ENCODE data around the gene MRPL23.

Gene MRPL23

DNA sequence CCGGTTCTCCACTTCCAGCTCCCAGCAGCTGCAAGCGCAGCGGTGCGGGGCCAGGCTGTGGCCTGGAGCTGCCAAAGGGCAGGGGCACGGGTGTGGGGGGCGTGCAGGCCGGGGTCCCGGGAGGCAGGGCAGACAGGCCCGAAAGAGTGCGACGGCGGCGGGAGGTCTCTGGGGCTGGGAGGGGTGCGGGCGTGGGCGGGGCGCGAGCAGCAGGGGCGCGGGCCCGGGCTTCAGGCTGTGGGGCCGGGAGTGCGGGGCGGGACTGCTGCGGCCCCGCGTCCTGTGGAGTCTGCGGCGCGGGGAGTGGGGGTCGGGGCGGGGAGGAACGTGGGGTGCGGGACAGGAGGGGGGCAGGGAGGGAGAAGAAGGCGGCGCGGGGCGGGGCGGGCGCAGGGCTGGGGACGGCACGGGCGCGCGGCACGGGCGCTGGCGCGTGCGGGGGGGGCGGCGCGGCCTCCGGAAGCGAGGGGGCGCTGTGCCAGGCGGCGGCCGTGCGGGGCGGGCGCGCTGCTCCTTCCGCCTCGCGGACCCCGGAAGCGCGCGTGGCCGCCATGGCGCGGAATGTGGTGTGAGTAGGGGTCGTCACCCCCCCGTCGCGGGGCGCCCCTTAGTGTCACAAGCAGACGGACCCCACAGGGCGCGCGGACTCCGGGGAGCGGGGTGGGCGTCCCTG, at the start of gene MRPL23:
TSS of gene MRPL23 (plus strand) at position 521 of the 673 bp plus-strand sequence. CDS start at position 552, 31 bp downstream.
- no peak for DNase-seq (ENCODE audit: low read depth)

DNA sequence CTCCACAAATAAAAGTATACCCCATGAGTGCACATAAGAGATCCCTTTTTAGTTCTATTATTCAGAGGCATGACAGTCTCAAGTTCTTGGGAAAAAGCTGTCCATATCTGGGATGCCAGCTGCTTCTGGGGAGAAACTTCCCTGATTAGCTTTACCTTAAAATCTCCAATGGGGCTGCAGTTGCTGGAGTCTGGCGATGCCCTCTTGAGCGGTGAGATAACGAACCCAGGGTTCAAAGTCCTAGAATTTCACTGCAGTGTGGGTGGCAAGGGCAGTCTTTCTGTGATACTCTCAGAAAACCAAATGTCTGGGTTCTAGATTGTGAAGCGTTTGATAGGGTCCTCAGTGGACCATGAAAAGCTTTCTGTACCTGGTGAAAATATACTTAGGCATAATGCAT, 48.0 kb upstream of the MRPL23 start:
- no peak for DNase-seq (ENCODE audit: low read depth)

DNA sequence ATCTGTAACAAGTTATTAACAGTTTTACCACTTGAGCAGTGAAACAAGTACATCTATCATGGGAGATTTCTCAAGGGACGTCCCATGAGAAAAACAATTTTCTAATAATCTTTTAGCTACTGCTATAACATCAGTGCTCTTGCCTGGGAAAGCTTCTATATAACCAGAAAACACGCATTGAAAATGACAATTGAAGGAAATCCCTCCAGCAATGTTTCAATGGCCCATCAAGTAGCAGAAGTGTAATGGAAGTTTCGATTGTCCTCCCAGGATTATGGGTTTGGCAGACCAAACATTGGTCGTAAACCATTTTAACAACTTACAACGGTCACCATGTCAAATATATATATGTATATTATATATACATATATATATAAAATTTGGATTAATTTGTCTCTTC, 47.4 kb upstream of the MRPL23 start:
- no peak for DNase-seq (ENCODE audit: low read depth)

DNA sequence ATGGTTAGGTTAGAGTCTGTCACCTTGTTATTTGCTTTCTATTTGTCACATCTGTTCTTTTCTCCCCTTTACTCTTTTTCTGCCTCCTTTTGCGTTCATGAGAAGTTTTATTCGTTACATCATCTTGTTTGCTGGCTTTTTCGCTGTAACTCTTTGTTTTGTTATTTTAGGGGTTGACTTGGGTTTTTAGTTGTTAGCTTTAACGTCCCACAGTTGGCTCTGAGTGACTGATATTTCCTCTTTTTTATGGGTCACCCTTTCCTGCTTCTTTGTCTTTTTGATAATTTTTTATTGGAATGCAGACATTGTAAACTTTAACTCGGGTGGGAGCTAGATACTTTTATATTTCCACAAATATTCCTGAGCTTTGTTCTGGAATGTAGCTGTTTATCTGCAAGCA, 41.0 kb upstream of the MRPL23 start:
- no peak for DNase-seq (ENCODE audit: low read depth)

DNA sequence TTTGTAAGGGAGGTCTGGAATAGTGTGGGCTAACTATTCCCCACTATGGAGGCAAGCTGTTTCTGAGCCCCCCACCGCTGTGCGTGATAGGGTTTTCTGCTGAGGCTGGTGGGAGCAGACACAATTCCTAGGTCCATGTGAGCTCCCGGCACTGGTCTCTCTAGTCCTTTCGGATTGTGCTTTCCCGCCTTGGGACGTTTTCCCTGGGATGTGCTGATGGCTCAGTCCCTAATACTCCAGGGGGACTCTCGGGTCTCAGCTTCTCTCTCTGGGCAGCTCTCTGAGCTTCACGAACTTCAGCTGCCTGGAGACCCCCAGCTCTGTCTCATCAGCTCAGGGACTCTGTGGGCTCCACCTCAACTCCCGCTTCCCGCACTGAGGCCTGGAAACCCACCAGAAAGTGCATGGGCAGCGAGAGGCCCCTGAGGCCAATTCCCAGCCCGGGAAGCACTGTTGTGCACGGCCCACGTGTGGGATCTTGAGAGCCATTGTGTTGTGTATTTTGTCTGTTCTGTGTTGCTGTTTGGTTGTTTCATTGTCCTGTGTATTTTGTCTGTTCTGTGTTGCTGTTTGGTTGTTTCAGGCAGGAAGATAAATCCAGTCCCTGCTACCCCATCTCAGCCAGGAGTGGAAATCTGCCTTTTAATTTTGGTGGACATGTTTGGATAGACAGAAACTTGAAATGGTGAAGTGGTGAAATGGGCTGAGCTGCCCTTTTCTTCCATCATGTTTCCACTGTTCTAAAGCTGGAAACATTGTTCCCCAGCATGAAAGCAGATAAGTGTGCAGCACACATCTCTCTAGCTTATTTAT, 40.3 kb upstream of the MRPL23 start:
- DNase-seq (ENCODE audit: low read depth): no peak

DNA sequence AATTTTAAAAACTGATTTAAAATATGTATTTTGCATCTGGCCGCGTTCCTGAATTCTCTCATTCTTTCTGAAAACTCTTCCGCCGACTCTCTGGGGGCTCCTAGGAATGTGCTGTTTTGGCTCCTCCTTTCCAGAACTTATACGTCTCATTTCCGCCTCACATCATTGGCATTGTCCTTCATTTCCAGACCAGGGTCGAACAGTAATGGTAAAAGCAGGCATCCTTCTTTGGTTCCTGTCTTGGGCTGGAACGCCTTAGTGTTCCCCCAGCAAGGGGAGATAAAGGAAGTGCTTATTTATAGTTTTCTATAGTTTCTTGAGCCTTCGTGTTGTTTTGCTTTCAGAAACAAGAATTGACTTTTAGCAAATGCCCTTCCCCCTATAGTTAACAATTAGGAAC, 38.5 kb upstream of the MRPL23 start:
- DNase-seq (ENCODE audit: low read depth): no peak

DNA sequence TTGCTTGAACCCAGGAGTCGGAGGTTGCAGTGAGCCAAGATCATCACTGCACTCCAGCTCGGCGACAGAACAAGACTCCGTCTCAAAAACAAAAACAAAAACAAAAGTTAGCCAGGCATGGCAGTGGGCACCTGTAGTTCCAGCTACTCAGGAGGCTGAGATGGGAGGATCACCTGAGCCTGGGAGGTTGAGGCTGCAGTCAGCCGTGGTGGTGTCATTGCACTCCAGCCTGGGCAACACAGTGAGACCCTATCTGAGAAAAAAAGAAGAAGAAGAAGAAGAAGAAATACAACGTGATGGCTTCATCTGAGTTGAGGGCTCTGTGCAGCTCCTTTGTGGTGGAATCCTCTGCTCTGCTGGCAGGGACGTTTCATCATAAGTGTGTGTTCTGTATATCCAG, 37.6 kb upstream of the MRPL23 start:
- DNase-seq (ENCODE audit: low read depth): no peak

DNA sequence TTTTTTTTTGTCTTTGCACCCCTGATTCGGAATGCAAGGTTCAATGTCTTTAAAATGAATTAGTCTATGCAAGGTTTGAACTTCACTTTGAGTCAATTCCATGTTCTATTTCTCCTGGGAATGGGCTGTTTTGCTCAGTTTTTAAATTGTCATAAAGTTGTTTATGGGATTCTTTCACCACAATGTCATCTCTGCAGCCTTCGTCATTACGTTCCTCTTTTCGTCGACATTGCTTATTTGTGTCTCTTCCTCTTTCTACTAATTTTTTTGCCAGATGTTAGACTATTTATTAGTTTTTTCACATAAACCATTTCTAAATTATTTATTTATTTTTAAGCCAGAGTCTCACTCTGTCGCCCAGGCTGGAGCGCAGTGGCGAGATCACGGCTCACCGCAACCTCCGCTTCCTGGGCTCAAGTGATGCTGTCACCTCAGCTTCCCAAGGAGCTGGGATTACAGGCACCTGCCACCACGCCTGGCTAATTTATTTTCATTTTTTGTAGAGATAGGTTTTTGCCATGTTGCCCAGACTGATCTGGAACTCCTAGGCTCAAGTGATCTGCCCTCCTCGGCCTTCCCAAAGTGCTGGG, 34.7 kb upstream of the MRPL23 start:
- DNase-seq (ENCODE audit: low read depth): no peak

DNA sequence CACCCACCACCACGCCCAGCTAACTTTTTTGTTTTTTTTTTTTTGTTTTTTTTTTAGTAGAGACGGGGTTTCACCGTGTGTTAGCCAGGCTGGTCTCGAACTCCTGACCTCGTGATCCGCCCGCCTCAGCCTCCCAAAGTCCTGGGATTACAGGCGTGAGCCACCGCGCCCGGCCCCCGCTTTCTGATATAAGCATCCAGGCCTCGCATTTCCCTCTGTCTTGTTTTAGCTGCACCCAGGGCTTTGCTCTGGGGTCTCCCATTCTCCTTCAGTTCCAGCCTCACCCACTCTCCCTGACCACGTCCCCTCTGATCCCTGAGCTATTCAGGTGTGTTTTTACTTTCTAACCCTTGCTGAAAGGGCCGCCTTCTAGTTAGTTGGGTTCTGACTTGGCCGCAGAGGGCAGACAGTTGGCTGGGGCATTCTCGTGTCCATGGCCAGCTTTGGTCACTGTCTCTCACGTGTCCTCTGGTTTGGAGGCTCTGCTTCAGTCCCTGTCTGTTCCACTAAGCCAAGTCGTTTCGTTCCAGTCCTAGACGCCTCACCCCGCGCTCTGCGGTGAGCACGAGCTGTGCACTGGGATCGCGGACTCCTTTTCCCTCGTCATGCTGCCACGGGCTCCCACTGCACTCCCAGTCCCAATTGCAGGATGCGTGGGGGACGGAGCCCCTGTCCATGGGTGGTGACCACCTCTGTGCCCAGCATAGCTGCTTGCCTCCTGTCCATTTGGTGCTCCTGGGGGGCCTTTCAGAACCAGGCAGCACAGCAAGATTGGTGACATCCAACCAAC, 33.7 kb upstream of the MRPL23 start:
- DNase-seq (ENCODE audit: low read depth): no peak

DNA sequence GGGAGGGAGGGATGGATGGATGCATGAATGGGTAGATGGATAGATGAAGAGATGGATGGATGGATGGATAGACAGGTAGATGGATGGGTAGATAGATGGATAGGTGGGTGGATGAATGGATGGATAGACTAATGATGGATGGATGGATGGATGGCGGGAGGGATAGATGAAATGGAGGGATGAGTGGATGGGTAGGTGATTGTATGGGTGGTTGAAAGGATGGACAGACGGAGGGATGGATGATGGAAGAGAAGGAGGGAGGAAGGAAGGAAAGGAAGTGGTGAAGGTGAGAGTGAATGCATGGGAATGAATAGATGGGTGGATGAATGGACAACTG, 31.4 kb upstream of the MRPL23 start:
- DNase-seq (ENCODE audit: low read depth): no peak

DNA sequence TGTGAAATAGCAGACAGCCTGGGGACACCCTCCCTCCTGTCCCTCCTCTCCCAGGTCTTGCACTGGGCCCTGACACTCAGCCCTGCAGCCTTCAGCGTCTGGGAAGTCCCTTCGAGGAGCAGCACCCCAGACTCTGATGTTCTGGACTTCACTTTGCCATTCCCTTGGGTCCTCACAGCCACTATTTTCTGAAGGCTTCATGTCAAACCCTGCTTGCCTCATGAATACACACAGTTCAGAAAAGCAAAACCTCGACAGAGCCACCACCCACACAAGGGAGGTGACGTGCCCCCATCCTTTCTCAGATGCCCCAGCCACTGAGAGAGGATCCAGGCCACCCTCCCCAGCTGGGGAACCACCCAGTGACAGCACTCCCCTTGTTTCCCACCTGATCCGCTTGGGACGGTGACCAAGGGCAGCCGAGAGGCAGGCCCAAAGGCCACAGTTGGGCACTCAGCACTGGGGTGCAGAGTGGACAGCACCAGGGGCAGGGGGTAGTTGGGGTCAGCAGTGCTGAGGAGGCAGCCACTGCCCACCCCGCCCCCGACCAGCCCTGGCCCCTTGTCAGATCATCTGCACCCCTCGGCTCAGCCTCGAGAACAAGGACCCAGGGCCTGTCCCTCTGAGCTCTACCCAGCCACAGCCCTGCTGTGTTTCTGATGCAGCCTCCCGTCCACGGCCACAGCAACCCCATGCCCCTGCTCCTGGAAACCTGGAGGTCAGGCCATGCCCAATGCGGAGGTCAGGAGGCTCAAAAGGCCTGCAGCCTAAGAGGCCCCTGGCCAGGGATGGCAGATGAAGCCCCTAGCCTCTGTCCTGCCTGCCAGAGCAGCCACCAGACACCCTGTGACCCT, 30.8 kb upstream of the MRPL23 start:
- DNase-seq (ENCODE audit: low read depth): no peak

DNA sequence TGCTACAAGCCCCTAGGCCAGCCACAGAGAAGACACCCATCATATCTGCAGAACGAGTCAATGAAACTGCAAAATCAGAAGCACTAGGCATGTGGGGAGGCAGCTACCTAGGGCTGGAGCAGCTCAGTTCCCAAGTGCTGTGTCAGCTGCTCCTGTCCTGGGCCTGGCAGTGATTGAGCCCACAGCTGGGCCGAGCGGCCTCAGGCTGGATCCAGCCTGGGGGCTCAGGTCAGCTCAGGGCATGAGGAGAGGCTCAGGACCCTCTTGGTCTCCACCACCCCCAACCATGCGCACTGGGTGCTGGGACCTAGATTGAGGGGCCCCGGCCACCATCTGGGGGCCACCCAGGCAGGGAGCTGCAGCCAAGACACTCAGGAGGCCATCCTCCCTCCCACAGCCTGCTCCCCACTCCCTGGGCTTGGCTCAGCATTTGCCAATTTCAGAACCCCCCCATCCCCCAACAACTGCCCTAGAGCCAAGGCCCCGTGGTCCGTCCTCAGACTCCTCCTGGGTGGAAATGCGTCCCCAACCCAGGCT, 30.1 kb upstream of the MRPL23 start:
- no peak for DNase-seq (ENCODE audit: low read depth)

DNA sequence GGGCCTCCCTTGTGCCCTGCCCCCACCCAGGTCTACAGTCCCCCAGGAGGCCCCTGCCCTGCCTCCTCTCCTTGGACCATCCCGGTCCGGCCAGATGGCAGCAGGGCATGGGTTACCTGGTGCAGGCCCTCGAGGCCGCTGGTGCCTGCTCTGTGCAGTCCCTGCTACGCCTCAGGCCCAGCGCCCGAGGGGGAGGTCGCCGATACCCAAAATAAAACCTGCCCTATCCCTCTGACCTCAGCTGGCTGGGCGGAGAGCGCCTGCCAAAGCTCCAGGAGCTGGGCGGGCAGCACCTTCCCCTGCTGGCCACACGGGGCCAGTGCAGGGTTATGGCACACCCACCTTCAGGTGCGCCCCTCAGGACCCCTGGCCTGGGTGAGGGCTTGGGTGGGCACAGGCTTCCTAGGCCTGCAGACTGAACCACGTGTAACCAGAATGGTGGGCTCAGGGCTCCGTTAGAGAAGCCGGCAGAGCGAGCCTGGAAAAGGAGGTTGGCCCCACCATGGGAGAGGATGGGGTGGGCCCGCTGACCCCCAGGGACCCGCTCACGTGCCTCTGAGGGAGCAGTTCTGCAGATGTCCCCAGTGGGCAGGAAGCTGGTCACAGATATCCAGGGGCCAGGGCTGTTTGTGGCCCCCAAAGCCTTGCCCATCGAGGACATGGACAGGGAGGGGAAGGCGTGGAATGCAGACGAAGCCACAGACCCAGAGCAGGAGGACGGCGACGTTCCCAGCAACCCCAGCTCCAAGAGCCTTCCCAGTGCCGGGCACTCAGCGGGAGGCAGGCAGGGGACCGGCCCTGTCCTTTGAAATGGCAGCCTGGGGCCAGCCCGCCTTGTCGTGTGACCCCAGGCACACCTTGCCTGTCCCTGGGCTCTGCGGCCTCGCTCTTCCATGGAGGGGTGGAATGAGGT, 29.4 kb upstream of the MRPL23 start:
- DNase-seq (ENCODE audit: low read depth): no peak

DNA sequence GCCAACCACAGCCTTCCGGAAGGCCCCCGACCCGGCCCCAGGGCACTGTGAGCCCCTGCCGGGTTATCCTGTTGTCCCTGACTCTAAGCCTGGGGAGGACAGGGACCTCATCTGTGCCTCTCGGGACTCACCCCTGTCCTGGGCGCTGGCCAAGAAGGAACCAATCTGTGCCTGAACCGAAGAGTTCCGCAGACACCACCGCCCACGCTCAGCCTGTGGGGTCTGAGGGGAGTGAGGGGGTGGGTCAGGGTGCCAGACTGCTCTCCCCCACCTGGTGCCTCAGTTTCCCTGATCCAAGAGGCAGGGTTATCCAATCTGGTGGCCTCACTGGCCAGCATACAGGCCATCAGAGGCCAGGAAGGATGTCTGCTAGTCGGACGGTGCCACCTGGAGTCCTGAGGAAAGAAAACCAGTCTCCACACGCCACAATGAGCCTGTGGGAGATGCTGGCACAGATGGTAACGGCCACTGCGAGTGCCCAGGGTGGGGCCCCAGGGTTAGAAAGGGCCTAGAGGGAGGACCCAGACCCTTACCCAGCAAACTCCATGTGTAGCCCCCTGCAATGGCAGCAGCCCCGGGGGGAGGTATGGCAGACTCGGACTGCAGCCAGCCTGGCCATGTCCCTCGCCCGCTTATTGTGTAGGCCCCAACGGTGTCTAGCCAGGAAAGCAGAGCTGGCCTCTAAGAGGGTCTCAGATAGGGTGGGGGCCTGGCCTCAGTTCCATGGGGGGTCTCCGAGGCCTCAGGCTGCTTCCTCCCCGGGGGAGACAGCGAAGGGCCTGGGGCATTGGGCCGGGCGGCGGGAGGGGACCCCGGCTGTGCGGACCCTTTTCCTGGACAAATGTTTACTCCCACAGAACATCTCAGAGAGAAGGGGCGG, 28.5 kb upstream of the MRPL23 start:
- no peak for DNase-seq (ENCODE audit: low read depth)

DNA sequence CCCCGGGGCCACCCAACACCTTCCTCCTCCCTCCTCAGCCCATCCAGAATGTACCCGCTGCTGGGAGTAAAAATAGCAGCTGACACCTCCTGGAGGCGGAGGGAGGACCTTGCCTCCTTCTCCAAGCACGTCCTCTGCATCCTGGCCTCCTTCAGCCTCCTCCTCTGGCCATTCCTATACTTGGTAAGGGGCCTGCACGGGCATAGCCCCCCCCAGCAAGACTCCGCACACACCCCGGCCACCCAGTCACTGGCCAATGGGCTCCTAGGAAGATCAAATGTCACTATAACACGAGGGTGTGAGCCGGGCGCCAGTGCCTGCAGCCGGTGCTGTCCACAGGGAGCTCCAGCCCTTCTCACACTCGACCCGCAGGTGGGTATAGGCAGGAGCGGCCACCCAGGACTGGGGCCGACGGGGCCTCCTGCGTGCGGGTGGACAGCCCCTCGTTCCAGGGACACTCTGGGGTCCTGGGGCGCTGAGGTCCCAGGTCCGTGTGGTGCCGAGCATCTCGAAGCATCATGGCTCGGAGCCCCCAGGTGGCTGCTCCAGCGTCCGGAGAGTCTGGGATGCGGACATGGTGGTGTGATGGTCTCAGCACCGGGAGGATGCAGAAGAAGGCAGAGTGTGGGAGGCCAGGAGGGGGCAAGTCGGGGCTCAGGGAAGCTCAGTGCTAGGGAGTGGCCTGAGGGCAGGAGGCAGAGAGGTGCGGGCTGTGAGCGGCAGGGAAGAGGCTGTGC, 27.6 kb upstream of the MRPL23 start, which contains the start of gene TNNT3:
TSS of gene TNNT3 (plus strand) at position 313 of the 737 bp plus-strand sequence. CDS start 3,172 bp downstream, outside the sequence.
- no peak for DNase-seq (ENCODE audit: low read depth)

DNA sequence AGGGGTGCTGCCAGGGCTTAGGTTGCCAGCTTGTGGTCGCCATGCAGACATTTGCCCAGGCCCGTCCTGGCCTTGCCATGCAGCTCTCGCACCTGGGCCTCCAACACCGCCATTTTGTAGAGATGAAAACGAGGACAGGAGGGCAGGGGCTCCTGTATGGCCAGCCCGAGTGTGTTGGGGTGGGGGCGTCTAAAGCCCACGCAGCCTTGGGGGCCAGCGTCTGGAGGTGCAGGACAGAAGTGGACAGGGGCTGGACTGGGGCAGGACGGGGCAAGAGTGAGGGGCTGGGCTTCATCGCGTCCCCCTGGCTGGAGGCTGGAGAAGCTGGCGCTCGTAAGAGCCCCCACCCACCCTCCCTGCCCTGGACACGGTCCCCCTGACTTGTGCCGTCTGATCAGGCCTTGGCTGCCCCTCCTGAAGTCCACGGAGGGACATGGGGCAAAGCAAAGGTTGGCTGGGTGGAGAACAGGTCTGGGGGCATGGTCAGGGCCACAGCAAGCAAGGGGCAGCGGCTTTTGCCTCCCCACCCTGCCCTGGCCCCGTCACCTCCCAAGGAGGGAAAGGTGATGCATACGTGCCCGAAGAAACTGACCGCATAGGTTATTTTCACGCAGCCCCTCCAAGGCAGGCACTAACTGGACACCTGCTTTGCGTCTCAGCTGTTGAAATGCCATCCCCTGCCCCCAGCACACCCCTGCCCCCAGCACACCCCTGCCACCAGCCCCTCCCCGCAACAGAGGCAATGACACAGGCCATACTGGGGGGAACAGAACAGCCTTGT, 26.8 kb upstream of the MRPL23 start:
- DNase-seq (ENCODE audit: low read depth): no peak

DNA sequence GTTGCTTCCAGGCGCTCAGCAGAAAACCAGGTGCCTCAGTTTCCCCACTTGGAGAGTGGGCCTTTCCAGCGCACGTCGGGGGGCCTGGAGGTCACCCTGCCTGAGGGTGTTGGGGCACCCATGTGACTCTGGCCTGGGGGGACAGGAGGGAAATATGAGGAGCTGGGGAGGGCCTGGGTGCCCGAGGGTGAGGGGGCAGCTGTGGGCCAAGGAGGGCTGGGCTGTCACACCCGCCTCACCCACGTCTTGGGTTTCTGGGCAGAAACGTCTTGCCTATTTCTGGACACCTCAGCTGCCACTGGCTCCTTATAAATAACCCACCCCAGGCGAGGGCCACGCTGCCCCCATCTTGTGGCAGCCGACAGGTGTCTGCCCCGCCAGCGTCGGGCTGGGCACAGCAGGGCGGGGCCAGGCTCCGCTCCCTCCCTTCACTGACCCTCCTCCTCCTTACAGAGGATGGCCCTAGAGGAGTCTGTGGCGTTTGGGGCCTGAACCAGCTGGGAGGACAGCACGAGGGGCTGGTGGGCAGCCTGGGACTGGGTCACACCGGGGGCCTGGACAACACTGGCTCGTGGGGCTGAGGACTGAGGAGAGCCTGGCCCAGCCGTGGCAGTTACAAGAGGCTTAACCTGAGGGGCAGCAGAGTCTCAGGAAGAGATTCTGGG, 26.1 kb upstream of the MRPL23 start:
- DNase-seq (ENCODE audit: low read depth): no peak

Data from ELR (cell line).